ENCODE data around the gene ZNF835. TPM values are rescaled to one million over a fixed set of nuclear protein-coding genes. Genes with fewer than 3 reads are reported as not detected.

The ZNF835 gene
- polyA plus RNA-seq, 1 donor (not counting 4 experiments of a cell fraction or from before 2014, with no cell fraction given) = not detected

DNA sequence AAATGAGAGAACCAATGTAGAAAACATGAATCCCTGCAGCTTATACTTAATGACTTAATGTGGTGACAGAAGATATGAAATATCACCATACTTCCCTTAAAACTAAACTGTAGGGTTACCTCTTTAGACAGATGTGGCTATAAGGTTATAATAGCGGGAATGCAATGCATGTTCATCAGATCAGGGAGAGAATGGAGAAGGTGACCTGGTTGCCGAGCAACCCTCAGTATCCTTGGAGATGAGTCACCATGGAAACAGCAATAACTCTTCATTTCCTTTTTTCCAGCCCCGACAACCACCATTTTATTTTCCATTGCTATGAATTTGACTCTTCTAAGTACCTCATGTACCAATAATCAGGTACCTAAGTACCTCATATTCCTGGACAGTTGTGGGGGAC is 28.0 kb upstream of the ZNF835 start:
- Histone ChIP-seq H3K27me3 (ENCODE audit: control insufficient read depth, extremely low read depth, insufficient read depth, low read length) (no peaks in the 10 kb centered on the region), H3K79me2 (ENCODE audit: control insufficient read depth, insufficient read depth, low read length) (no peaks in the 10 kb centered on the region), H3K27ac (ENCODE audit: control insufficient read depth, insufficient read depth, low read length) (no peak overlapping the region), H3K4me1 (ENCODE audit: control insufficient read depth, extremely low read depth, insufficient read depth, low read length) (no peaks in the 10 kb centered on the region), H3K4me3 (ENCODE audit: control insufficient read depth in 2 of 3, extremely low read depth in 1 of 3, insufficient read depth in 2 of 3, low read depth in 1 of 3, low read length in 3 of 3) (no peak overlapping the region), H3K9me3 (ENCODE audit: control insufficient read depth, low read depth, low read length) (peaks cover 4% of the 10 kb centered on the region), H3K9me1 (ENCODE audit: control insufficient read depth, extremely low read depth, insufficient read depth, low read length) (no peaks in the 10 kb centered on the region), H3K36me3 (ENCODE audit: control insufficient read depth in 2 of 2, extremely low read depth in 1 of 2, insufficient read depth in 2 of 2, low read length in 2 of 2) (no peaks in the 10 kb centered on the region), H4K20me1 (ENCODE audit: control insufficient read depth, extremely low read depth, insufficient read depth, low read length) (no peaks in the 10 kb centered on the region), H3K4me2 (ENCODE audit: control insufficient read depth, extremely low read depth, insufficient read depth, low read depth, low read length) (no peak overlapping the region), H2AFZ (ENCODE audit: control insufficient read depth, low read length) (no peak overlapping the region), H3K9ac (ENCODE audit: control insufficient read depth, extremely low read depth, insufficient read depth, low read length) (no peak overlapping the region)
- no peak for DNase-seq (ENCODE audit: low read depth, low spot score)
- no peak for FAIRE-seq
- TF ChIP-seq EZH2 (IDR thresholded peaks at IDR 0.05; ENCODE audit: low read length) = no peak
- TF ChIP-seq, protein P1, sequence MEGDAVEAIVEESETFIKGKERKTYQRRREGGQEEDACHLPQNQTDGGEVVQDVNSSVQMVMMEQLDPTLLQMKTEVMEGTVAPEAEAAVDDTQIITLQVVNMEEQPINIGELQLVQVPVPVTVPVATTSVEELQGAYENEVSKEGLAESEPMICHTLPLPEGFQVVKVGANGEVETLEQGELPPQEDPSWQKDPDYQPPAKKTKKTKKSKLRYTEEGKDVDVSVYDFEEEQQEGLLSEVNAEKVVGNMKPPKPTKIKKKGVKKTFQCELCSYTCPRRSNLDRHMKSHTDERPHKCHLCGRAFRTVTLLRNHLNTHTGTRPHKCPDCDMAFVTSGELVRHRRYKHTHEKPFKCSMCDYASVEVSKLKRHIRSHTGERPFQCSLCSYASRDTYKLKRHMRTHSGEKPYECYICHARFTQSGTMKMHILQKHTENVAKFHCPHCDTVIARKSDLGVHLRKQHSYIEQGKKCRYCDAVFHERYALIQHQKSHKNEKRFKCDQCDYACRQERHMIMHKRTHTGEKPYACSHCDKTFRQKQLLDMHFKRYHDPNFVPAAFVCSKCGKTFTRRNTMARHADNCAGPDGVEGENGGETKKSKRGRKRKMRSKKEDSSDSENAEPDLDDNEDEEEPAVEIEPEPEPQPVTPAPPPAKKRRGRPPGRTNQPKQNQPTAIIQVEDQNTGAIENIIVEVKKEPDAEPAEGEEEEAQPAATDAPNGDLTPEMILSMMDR (optimal IDR thresholded peaks at IDR 0.05 in 1 of 3, IDR thresholded peaks at IDR 0.05 in 1 of 3, conservative IDR thresholded peaks at IDR 0.05 in 1 of 3; ENCODE audit: extremely low read depth in 1 of 3, insufficient read depth in 2 of 3, low read length in 3 of 3) = no peak
- dilution Hi-C loops (cut with MboI; ENCODE audit: extremely low pct_ligation_motif_present, low sequenced_read_pairs) = no loop called here

DNA sequence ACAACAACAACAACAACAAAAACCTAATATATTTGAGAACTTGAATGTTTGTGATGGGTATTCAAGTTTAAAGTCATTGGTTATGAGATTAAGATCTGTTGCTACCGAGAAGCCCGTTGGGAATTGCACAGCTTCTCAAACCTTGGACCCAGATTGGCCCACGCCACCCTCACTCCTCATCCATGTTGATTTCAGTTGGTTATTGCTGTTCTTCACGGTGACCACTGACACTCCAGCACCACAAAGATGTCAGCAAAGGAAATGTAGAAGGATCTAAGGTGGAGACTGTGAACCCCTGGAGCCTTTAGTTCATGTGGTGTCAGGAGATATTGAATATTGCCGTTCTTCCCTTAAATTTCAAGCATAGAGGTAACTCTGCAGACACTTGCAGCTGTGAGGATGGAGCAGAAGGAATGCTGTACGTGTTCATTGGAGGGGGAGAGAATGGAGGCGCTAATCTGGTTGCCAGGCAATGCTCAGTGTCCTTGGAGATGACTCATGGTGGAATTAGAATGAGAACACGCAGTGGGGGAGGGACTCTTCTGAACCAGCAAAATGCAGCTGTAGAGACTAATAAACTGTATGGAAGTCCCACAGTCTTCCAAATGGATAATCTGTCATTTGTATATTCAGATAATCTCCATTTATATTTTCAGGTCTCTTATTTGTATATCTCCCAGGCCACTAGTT is 20.8 kb upstream of the ZNF835 start:
- FAIRE-seq (no peak), DNase-seq (ENCODE audit: low read depth, low spot score) (no peak)
- no peaks in the 10 kb centered on the region for H3K9me1 ChIP-seq (ENCODE audit: control insufficient read depth, extremely low read depth, insufficient read depth, low read length)
- no peaks in the 10 kb centered on the region for H3K36me3 ChIP-seq (ENCODE audit: control insufficient read depth in 2 of 2, extremely low read depth in 1 of 2, insufficient read depth in 2 of 2, low read length in 2 of 2)
- no peak overlapping the region for H3K4me2 ChIP-seq (ENCODE audit: control insufficient read depth, extremely low read depth, insufficient read depth, low read depth, low read length)
- dilution Hi-C loops (cut with MboI; ENCODE audit: extremely low pct_ligation_motif_present, low sequenced_read_pairs) = no loop called here
- H3K27me3 ChIP-seq (ENCODE audit: control insufficient read depth, extremely low read depth, insufficient read depth, low read length) = no peaks in the 10 kb centered on the region
- no peak for TF ChIP-seq EZH2 (IDR thresholded peaks at IDR 0.05; ENCODE audit: low read length)
- TF ChIP-seq, protein P1 (optimal IDR thresholded peaks at IDR 0.05 in 1 of 3, IDR thresholded peaks at IDR 0.05 in 1 of 3, conservative IDR thresholded peaks at IDR 0.05 in 1 of 3; ENCODE audit: extremely low read depth in 1 of 3, insufficient read depth in 2 of 3, low read length in 3 of 3) = no peak
- no peaks in the 10 kb centered on the region for H3K79me2 ChIP-seq (ENCODE audit: control insufficient read depth, insufficient read depth, low read length)
- H3K9ac ChIP-seq (ENCODE audit: control insufficient read depth, extremely low read depth, insufficient read depth, low read length) = no peak overlapping the region
- H2AFZ ChIP-seq (ENCODE audit: control insufficient read depth, low read length) = no peak overlapping the region
- no peak overlapping the region for H3K27ac ChIP-seq (ENCODE audit: control insufficient read depth, insufficient read depth, low read length)
- H3K9me3 ChIP-seq (ENCODE audit: control insufficient read depth, low read depth, low read length) = peaks cover 6% of the 10 kb centered on the region
- no peaks in the 10 kb centered on the region for H3K4me1 ChIP-seq (ENCODE audit: control insufficient read depth, extremely low read depth, insufficient read depth, low read length)
- H4K20me1 ChIP-seq (ENCODE audit: control insufficient read depth, extremely low read depth, insufficient read depth, low read length) = no peaks in the 10 kb centered on the region
- H3K4me3 ChIP-seq (ENCODE audit: control insufficient read depth in 2 of 3, extremely low read depth in 1 of 3, insufficient read depth in 2 of 3, low read depth in 1 of 3, low read length in 3 of 3) = no peak overlapping the region

All from keratinocyte (primary cell).